Measurements from ENCODE around the gene SNAI1.

- TF ChIP-seq CTCF (conservative IDR thresholded peaks at IDR 0.05 in 1 of 2, IDR thresholded peaks at IDR 0.05 in 1 of 2; ENCODE audit: low read depth in 1 of 2, low read length in 2 of 2) (no peak), EZH2 (IDR thresholded peaks at IDR 0.05; ENCODE audit: low read length, missing control alignments) (no peak)
Observed at GRCh38 chr20:49983848-49984408, 1.1 kb downstream of the SNAI1 start.
